Upper lobe of left lung (tissue), 4 donors: ENCODE data around the gene FREM1.

Source experiments
- CTCF ChIP-seq, 6 experiments: fragments of 450-650 bp in 4 of 6; fragments of 200-600 bp in 2 of 6; sonication (generic) in 2 of 6; IDR thresholded peaks; one replicate each; pipeline ENCODE4 v1.5.1; 2016 to 2019; ENCODE audit warnings: antibody characterized with exemption in 6 of 6
- POLR2A ChIP-seq, 4 donors: fragments of 450-650 bp; IDR thresholded peaks; one replicate each; pipeline ENCODE4 v1.5.1; 2016 to 2017; ENCODE audit warnings: antibody characterized with exemption in 4 of 4, mild to moderate bottlenecking in 2 of 4
- POLR2AphosphoS5 ChIP-seq, 2 donors: sonication (generic); formaldehyde crosslinking; IDR thresholded peaks; one replicate each; pipeline ENCODE4 v1.5.1; 2017; ENCODE audit warnings: antibody characterized with exemption in 2 of 2

- no peak for TF ChIP-seq CTCF (IDR thresholded peaks at IDR 0.05)
- TF ChIP-seq POLR2A (IDR thresholded peaks at IDR 0.05), result no peak
- TF ChIP-seq POLR2AphosphoS5 (IDR thresholded peaks at IDR 0.05), result no peak
These were observed 203.6 kb downstream of the FREM1 start for GRCh38 chr9:14706530-14707140.
